NT2/D1 (cell line): ENCODE measurements around the gene PLXNA3.

Source experiments
- YY1 ChIP-seq: IDR thresholded peaks from 2 replicates; pipeline ENCODE4 v1.6.1; 2011; ENCODE audit not compliant: insufficient read length, insufficient read depth
- ZNF274 ChIP-seq: IDR thresholded peaks from 2 replicates; pipeline ENCODE4 v1.6.1; 2011; ENCODE audit warnings: mild to moderate bottlenecking, low read depth, low read length

DNA sequence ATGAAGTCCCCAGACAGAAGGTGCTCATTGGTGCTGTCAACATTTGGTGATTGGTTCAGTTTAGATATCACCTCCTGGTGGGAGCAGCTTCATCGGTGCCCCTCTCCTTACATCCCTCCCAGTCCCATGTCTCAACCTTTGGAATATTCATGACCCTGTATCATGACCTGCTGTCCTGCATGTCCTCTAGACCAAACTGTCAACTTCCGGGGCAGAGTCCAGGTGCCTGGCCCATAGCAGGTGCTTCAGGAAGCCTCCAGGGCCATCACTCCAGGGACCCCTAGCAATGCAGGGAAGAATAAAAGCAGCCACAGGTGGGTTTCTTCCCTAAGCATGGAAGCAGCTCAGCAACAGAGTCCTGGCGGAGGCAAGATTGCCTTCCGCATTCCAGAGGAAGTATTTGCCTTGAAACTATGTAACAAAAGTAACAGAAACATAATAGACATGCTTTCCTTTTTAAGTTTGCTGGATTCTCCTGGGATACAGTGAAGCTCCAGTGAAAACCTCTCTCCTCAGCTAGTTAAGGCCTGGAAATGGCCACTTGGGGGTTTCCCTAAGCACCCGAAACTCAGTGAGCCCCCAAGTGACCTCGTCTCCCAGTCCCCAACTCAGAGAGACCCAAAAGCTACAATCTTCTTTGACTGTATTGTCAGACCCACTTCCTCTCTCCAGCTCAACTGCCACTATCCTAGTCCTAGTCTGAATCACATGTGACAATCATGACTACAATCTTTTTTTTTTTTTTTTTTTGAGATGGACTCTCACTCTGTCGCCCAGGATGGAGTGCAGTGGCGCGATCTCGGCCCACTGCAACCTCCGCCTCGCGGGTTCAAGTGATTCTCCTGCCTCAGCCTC lies 30.9 kb upstream of the PLXNA3 start:
- TF ChIP-seq ZNF274 (no peak), YY1 (no peak)
